ENCODE measurements around the gene NRXN3.

NRXN3 gene

GRCh38 chr14:79197516-79197915, 1027.3 kb downstream of the NRXN3 start:
- H3K27ac ChIP-seq, result no peak overlapping the region
- H3K4me3 ChIP-seq, result no peak overlapping the region

DNA sequence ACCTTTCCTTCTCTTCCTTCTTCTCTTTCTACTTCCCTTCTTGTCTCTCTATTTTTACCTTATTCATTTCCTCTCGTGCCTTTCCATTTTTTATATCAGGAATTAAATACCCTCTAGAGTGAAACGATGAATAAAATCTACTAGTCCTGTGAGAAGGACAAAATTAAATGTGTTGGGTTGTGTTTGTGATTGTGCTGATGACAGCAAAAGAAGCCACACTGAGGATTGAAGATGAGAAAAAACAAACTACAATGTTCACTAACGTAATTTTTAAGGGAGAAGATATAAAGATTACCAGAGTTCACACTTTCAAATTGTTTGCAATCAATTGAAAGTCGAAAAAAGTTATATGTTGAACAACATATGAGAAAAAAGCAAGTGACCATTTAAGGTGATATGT, 1029.0 kb downstream of the NRXN3 start:
- no peak overlapping the region for H3K27ac ChIP-seq
- H3K4me3 ChIP-seq, result no peak overlapping the region

- no peak overlapping the region for H3K4me3 ChIP-seq
- H3K27ac ChIP-seq, result no peak overlapping the region
These were observed 1031.5 kb downstream of the NRXN3 start for GRCh38 chr14:79201564-79202207.

DNA sequence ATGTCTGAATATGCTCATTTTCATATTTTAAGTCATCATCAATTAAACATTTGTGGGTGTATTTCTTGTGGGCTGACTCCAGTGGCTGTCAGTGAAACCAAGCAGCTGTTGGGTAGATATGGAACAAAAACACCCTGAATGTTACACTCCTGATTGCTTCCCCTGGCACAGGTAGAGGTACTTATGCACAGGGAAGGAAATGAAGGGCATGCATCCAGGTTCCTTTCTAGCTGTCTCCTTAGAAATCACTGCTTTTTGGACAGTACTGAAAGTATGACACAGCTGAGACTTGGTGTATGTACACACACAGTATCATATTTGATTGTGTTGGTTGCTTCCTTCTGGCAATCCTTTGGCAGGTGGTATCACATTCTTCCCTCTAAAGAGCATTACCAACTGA, 1034.4 kb downstream of the NRXN3 start:
- no peak overlapping the region for H3K27ac ChIP-seq
- no peak overlapping the region for H3K4me3 ChIP-seq

DNA sequence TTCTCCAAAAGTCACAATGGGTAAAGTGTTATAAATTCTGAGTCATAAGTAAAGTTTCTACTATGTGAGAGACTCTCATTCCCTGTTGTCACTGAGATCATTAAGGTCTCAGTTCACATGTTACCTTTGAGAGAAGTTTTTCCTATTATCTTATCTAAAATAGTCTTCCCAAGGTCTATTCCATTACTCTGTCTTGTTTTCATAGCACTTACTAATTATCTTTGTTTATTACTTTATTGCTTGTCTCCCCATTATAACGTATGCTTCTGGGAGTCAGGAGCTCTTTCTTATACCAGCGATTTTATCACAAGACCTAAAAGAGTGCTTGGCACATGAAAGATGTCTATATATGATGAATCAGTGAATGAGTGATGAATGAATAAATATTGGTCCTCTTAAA, 1039.2 kb downstream of the NRXN3 start:
- H3K4me3 ChIP-seq, result no peak overlapping the region
- no peak overlapping the region for H3K27ac ChIP-seq

GRCh38 chr14:79225815-79226214, 1055.6 kb downstream of the NRXN3 start:
- Histone ChIP-seq H3K27ac (no peak overlapping the region), H3K4me3 (no peak overlapping the region)

- H3K4me3 ChIP-seq, result no peak overlapping the region
- no peak overlapping the region for H3K27ac ChIP-seq
These were observed 1059.3 kb downstream of the NRXN3 start for GRCh38 chr14:79229383-79229909.

- Histone ChIP-seq H3K4me3 (no peak overlapping the region), H3K27ac (no peak overlapping the region)
These were observed 1072.5 kb downstream of the NRXN3 start for GRCh38 chr14:79242666-79243065.

GRCh38 chr14:79246173-79246572, 1076.0 kb downstream of the NRXN3 start:
- H3K27ac ChIP-seq, result no peak overlapping the region
- H3K4me3 ChIP-seq, result no peak overlapping the region

- Histone ChIP-seq H3K4me3 (no peak overlapping the region), H3K27ac (no peak overlapping the region)
These were observed 1078.0 kb downstream of the NRXN3 start for GRCh38 chr14:79248126-79248525.

- no peak overlapping the region for H3K27ac ChIP-seq
- no peak overlapping the region for H3K4me3 ChIP-seq
These were observed 1078.6 kb downstream of the NRXN3 start for GRCh38 chr14:79248771-79249170.

- no peak overlapping the region for H3K4me3 ChIP-seq
- H3K27ac ChIP-seq, result no peak overlapping the region
These were observed 1081.1 kb downstream of the NRXN3 start for GRCh38 chr14:79251278-79251677.

DNA sequence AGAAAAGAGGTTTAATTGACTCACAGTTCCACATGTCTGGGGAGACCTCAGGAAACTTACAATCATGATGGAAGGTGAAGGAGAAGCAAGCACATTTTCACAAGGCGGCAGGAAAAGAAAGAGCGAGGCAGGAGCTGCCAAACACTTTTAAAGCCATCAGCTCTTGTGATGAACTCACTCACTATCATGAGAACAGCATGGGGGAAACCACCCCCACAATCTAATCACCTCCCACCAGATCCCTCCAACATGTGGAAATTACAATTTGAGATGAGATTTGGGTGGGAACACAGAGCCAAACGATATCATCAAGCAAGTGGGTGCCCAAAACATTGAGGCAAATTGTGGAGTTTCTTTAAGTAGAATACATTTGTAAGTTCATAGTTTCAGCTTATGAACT, 1083.4 kb downstream of the NRXN3 start:
- H3K27ac ChIP-seq, result no peak overlapping the region
- no peak overlapping the region for H3K4me3 ChIP-seq

DNA sequence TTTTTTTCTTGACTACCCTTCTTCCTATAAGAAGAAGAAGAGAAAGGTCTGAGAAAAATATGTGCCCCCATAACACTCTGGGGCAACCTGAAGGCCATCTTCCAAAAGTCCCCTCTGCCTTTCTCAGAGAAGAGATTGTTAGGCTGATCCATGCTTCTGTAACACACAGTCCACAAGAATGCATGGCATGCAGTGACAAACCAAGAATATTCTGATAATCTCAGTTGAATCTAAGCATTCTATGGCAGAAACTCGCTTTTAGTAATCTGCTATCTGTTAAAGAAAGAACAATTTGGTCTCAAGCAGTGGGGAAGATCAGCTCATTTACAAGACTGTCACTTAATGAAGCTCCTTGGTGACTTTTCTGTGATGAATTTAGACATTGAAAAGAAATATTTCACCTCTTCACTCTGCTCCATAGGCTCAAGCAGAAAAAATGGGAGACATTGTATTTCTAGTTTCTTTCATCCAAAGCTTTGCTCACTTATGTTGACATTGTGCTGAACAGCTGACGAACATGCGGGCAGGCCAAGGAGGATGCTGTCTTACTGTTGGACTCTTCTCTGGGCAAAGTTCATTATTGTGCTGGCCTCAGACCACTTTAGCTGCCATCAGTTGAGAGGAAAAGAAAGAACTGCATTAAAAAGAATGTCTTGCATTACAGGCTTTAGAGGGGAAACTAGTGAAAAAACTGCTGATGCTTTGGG, 1084.0 kb downstream of the NRXN3 start:
- H3K4me3 ChIP-seq, result no peak overlapping the region
- no peak overlapping the region for H3K27ac ChIP-seq

DNA sequence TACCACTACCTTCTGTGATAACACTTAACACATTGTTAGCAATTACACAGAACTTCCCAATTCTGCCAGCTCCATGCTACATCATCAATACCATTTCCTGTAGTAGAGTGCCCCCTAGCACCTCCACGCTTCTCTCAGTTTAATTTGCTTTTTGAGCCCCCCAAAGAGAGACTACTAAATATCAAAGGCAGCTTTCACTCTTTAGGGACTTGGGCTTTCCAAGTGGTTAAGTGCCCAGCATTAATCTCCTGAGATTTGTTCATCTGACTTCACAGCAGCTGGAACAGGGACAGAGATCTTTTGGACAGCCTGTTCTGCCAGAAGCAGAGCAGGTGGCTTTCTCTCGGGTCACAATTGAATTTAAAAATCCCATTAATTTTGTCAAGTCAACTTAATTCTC, 1086.2 kb downstream of the NRXN3 start:
- H3K27ac ChIP-seq, result no peak overlapping the region

DNA sequence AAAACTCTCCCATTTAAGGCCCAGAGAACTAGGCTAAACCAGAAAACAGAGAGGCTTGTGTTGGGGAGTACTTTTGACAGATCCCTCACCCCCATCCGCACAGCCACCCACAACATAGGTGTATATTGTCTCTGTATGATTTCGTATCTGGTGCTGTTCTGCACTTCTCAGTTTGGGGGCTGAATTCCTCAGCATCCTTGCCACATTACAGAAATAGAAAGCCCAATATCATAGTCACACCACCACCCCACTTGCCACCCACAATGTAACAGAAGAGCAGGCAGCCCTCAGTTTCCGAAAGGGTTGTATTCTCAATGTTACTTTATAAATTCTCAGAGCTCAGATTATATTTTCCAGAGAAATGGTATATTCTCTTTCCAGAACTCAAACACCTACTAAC, 1090.2 kb downstream of the NRXN3 start:
- Histone ChIP-seq H3K27ac (no peak overlapping the region), H3K4me3 (no peak overlapping the region)

More for the DNA sequence above, 1086.2 kb downstream of the NRXN3 start:
- no peak overlapping the region for H3K4me3 ChIP-seq

DNA sequence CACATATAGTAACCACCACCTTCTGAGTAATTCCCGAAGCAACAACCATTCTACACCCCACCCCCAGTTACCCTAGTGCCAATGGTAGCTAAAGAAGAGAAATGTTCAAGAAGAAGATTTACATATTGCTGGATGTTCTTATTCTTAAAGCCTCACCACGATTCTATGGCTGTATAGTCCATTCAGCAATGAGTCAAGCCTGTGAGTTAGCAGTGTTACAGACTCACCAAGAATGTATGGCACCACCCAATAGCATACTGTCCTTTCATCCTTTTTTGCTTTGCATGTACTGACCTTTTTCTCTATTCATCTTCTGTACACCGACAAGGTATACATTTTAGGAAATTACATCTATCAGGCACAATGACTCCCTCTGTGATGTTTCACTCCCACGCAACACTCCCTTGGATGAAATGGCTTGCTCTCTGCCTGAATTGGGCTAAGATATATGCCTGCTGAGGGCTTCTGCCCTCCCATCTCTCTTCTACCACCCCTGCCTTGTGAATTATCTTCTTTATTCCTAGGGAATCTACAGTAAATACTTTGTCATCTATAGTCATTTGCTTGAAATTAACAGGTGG, 1095.3 kb downstream of the NRXN3 start:
- Histone ChIP-seq H3K4me3 (no peak overlapping the region), H3K27ac (no peak overlapping the region)

DNA sequence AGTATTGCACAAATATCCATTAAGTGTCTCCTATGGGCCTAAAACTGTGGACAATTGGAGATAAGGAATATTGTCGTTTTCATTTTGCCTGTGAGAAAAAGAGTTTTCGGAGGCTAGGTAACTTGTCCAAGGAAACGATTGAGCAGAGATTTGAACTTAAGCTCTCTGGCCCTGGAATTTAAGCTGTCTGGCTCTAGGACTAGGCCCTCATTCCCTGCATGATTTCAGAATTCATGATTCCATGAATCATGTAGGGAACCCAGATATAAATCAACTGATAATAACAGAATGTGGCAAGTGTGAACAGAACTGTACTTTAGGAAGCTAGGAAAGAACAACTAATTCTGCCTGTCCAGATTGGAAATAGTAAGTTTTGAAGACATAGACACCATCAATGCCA, 1100.2 kb downstream of the NRXN3 start:
- H3K4me3 ChIP-seq, result no peak overlapping the region

DNA sequence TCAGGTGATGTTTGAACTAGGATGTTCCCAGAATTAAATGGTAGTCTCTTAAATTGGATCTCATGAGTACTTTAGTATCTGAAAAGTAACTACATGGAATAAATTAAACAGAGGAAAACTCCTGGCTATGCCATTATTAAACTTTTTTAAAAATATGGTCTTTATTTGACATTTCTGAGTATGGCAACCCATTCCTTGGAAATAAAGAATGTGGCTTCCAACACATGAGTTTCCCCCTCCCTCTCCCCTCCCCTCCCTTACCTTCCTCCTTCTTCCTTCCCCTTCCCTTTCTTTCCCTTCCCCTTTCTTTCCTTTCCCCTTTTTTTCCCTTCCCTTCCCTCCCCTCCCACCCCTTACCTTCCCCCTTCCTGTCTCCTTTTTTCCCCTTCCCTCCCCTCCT, 1100.9 kb downstream of the NRXN3 start:
- no peak overlapping the region for H3K27ac ChIP-seq
- H3K4me3 ChIP-seq, result no peak overlapping the region

More for the DNA sequence above, 1100.2 kb downstream of the NRXN3 start:
- no peak overlapping the region for H3K27ac ChIP-seq

- Histone ChIP-seq H3K4me3 (no peak overlapping the region), H3K27ac (no peak overlapping the region)
These were observed 1104.6 kb downstream of the NRXN3 start for GRCh38 chr14:79274641-79275291.

DNA sequence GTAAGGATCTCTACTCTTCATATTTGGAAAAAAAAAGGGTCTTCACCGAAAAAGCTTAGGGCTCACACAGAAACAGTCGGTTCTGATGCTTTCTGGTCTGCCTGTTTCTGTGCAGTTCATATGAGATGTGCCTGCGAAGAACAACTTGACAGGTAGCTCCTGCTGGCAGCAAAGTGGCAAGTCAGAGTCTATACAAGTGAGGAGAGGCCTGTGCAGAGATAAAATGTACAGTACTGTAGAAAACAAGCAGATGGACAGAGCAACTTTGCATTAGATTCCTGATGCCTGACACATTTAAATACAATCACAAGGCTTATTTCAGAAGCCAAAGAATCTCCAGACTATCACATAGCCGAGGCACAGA, 1105.1 kb downstream of the NRXN3 start:
- no peak overlapping the region for H3K4me3 ChIP-seq

More for the DNA sequence above, 1105.1 kb downstream of the NRXN3 start:
- H3K27ac ChIP-seq, result no peak overlapping the region
